ENCODE data around the gene CCDC200.
A peak's percentile ranks its signal among the peaks of the same experiment; 100 is the strongest.
"Not testable (repeated sequence)": the region's sequence is repeated elsewhere in the genome, so short reads cannot be mapped to it uniquely, and the experiment has no call there.

CCDC200 gene

DNA sequence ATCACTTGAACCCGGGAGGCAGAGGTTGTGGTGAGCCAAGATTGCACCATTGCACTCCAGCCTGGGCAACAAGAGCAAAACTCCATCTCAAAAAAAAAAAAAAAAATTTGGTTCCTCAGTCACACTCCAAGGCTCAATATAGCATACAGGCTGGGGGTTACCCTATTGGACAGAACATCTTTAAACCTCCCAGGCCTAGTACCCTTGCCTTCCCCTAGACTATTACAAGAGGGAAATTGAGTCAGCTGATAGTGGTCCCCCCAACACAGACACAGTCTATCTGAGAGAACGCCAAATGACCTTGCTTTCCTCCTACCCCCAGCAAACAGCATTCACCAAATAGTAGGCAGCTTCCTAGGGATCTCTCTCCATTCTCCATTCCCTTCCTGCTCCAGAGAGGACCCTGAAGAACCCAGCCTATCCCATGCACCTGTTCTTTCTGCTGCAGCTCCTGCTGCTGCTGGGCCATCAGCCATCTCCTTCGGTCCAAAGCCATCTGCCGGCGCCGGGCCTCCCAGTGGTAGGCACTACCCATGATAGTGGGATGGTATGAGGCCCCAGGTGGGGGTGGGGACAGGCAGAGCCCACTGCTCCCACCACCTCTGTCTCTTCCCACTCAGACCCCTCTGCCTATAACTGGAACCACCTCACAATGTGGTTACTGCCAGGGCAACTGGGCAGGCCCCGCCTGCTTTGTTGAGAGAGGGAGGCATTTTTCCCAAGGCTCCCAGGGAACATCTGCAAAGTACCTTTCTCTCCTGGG, at the start of gene CCDC200:
CCDC200 (minus strand) TSS at position 604 of the 763 bp plus-strand sequence; CDS start at position 535, 69 bp downstream.
- in situ Hi-C loops (cut with HindIII; ENCODE audit: low sequenced_read_pairs); DNase-seq (ENCODE audit: low read depth); H3K4me3 ChIP-seq (ENCODE audit: low read depth, low read length): not testable (repeated sequence)

DNA sequence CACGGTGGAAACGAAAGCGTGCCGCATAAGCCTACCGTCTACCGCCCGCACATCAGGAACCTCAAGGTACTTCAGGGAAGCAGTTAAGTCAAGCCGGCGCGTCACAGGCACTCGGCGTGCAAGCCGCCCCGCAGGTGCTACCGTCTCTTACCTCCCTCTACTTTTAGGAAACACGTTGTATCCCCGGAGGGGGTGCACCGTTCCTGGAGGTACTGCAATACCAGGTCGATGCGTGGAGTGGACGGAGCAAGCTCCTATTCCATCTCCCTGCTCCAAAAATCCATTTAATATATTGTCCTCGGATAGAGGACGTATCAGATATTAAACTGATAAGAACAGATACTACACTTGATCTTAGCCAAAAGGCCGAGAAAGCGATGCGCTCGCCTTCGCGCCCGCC, 44.5 kb upstream of the CCDC200 start:
- DNase-seq (ENCODE audit: low read depth); H3K4me3 ChIP-seq (ENCODE audit: low read depth, low read length); in situ Hi-C loops (cut with HindIII; ENCODE audit: low sequenced_read_pairs): not testable (repeated sequence)

DNA sequence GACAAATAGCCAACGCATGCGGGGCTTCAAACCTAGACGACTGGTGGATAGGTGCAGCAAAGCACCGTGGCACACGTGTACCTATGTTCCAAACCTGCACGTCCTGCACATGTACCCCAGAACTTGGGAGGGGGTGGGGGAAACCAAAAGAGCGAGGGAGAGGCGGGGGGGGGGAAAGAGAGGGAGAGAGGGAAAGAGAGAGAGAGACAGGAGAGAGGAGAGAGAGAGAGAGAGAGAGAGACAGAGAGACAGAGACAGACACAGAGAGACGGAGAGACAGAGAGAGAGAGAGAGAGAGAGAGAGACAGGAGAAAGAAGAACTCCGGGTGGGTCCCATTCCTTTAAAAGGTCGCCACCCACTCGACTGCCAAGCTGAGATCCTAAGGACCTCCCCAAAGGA, 44.1 kb upstream of the CCDC200 start:
- H3K4me3 ChIP-seq (ENCODE audit: low read depth, low read length); DNase-seq (ENCODE audit: low read depth); in situ Hi-C loops (cut with HindIII; ENCODE audit: low sequenced_read_pairs): not testable (repeated sequence)

DNA sequence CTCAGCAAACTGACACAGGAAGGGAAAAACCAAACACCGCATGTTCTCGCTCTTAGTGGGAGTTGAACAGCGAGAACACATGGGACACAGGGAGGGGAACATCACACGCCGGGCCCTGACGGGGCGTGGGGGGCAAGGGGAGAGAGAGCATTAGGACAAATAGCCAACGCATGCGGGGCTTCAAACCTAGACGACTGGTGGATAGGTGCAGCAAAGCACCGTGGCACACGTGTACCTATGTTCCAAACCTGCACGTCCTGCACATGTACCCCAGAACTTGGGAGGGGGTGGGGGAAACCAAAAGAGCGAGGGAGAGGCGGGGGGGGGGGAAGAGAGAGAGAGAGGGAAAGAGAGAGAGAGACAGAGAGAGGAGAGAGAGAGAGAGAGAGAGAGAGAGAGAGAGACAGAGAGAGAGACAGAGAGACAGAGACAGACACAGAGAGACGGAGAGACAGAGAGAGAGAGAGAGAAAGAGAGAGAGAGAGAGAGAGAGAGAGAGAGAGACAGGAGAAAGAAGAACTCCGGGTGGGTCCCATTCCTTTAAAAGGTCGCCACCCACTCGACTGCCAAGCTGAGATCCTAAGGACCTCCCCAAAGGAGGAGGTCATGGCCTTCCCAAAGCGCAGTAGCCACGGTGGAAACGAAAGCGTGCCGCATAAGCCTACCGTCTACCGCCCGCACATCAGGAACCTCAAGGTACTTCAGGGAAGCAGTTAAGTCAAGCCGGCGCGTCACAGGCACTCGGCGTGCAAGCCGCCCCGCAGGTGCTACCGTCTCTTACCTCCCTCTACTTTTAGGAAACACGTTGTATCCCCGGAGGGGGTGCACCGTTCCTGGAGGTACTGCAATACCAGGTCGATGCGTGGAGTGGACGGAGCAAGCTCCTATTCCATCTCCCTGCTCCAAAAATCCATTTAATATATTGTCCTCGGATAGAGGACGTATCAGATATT, 42.4 kb upstream of the CCDC200 start:
- in situ Hi-C loops (cut with HindIII; ENCODE audit: low sequenced_read_pairs); H3K4me3 ChIP-seq (ENCODE audit: low read depth, low read length); DNase-seq (ENCODE audit: low read depth): not testable (repeated sequence)

DNA sequence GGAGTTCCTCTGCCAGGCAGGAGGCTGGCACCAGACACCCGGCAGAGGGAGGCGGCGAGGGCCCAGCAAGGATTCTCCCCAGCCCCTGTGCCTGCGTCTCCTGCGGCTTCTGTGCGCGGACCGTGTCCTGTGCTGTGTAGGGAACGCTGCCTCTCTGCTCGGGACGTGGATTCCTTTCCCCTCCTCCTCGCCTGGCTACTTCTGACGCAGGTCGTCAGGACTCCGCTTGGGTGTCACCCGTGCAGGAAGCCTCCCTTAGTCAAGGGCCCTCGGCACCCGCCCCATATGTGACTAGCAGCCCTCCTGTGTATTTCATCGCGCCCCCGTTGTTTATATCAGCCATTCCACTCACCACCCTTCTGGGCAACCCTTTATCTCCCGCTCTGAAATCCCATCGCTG, 18.0 kb upstream of the CCDC200 start:
- DNase-seq (ENCODE audit: low read depth); in situ Hi-C loops (cut with HindIII; ENCODE audit: low sequenced_read_pairs): not testable (repeated sequence)

DNA sequence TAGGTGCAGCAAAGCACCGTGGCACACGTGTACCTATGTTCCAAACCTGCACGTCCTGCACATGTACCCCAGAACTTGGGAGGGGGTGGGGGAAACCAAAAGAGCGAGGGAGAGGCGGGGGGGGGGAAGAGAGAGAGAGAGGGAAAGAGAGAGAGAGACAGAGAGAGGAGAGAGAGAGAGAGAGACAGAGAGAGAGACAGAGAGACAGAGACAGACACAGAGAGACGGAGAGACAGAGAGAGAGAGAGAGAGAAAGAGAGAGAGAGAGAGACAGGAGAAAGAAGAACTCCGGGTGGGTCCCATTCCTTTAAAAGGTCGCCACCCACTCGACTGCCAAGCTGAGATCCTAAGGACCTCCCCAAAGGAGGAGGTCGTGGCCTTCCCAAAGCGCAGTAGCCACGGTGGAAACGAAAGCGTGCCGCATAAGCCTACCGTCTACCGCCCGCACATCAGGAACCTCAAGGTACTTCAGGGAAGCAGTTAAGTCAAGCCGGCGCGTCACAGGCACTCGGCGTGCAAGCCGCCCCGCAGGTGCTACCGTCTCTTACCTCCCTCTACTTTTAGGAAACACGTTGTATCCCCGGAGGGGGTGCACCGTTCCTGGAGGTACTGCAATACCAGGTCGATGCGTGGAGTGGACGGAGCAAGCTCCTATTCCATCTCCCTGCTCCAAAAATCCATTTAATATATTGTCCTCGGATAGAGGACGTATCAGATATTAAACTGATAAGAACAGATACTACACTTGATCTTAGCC, 12.4 kb upstream of the CCDC200 start:
- H3K4me3 ChIP-seq (ENCODE audit: low read depth, low read length); in situ Hi-C loops (cut with HindIII; ENCODE audit: low sequenced_read_pairs); DNase-seq (ENCODE audit: low read depth): not testable (repeated sequence)

More for the DNA sequence above, 18.0 kb upstream of the CCDC200 start:
- not testable (repeated sequence) for H3K4me3 ChIP-seq (ENCODE audit: low read depth, low read length)

DNA sequence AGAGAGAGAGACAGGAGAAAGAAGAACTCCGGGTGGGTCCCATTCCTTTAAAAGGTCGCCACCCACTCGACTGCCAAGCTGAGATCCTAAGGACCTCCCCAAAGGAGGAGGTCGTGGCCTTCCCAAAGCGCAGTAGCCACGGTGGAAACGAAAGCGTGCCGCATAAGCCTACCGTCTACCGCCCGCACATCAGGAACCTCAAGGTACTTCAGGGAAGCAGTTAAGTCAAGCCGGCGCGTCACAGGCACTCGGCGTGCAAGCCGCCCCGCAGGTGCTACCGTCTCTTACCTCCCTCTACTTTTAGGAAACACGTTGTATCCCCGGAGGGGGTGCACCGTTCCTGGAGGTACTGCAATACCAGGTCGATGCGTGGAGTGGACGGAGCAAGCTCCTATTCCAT, 11.2 kb upstream of the CCDC200 start:
- in situ Hi-C loops (cut with HindIII; ENCODE audit: low sequenced_read_pairs); DNase-seq (ENCODE audit: low read depth); H3K4me3 ChIP-seq (ENCODE audit: low read depth, low read length): not testable (repeated sequence)

DNA sequence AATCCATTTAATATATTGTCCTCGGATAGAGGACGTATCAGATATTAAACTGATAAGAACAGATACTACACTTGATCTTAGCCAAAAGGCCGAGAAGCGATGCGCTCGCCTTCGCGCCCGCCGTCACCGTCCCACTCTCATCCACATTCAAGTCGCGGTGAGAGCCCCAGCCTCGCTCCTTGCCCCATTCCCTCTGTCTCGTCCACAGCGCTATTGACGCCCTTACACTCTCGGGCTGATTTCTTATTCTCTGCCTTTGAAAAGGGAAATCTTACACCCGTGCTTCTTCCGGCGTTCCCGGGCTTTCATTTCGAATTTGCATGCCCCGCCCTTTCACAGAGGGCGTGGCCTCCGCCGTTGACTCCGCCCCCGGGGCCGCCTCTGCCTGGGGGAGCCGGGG, 5.5 kb upstream of the CCDC200 start, which contains the start of gene RNU2-1:
RNU2-1 (minus strand) TSS at position 101 of the 400 bp plus-strand sequence.
- H3K4me3 ChIP-seq (ENCODE audit: low read depth, low read length); DNase-seq (ENCODE audit: low read depth); in situ Hi-C loops (cut with HindIII; ENCODE audit: low sequenced_read_pairs): not testable (repeated sequence)

DNA sequence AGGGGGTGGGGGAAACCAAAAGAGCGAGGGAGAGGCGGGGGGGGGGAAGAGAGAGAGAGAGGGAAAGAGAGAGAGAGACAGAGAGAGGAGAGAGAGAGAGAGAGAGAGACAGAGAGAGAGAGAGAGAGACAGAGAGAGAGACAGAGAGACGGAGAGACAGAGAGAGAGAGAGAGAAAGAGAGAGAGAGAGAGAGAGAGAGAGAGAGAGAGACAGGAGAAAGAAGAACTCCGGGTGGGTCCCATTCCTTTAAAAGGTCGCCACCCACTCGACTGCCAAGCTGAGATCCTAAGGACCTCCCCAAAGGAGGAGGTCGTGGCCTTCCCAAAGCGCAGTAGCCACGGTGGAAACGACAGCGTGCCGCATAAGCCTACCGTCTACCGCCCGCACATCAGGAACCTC, 4.8 kb upstream of the CCDC200 start:
- DNase-seq (ENCODE audit: low read depth); in situ Hi-C loops (cut with HindIII; ENCODE audit: low sequenced_read_pairs); H3K4me3 ChIP-seq (ENCODE audit: low read depth, low read length): not testable (repeated sequence)

DNA sequence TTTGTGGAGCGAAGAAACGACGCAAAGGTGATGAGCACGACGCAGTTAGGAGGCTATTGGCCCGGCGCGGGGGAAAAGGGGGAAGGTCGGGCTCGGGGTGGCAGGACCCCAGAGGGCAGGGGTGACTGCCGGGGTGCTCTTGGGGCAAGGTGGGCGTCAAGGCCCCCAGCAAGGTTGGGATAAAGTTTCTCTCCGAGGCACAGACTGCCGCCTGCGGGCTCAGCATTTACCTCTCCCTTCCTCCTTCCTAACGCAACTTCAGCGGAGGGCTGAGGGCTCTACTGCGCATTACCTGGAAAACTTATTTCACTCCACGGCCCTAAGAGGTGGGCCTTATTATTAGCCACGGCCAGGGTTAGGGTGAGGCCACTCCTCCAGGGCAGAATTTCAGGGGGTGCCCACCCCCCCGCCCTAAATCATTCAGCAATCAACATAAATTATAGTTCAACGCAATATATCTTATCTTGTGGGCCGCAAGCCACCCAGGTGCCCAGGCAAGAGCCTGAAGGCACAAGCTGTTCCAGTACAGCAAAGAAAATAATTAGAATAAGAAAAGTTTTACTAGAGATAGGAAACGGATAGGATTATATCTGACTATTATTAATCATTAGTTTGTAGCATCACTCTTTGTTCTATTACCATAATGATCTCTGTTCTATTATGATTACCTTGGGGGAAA, 3.7 kb upstream of the CCDC200 start:
- in situ Hi-C loops (cut with HindIII; ENCODE audit: low sequenced_read_pairs); DNase-seq (ENCODE audit: low read depth): not testable (repeated sequence)
- peak overlapping the region; percentile 21 for H3K4me3 ChIP-seq (ENCODE audit: low read depth, low read length)

DNA sequence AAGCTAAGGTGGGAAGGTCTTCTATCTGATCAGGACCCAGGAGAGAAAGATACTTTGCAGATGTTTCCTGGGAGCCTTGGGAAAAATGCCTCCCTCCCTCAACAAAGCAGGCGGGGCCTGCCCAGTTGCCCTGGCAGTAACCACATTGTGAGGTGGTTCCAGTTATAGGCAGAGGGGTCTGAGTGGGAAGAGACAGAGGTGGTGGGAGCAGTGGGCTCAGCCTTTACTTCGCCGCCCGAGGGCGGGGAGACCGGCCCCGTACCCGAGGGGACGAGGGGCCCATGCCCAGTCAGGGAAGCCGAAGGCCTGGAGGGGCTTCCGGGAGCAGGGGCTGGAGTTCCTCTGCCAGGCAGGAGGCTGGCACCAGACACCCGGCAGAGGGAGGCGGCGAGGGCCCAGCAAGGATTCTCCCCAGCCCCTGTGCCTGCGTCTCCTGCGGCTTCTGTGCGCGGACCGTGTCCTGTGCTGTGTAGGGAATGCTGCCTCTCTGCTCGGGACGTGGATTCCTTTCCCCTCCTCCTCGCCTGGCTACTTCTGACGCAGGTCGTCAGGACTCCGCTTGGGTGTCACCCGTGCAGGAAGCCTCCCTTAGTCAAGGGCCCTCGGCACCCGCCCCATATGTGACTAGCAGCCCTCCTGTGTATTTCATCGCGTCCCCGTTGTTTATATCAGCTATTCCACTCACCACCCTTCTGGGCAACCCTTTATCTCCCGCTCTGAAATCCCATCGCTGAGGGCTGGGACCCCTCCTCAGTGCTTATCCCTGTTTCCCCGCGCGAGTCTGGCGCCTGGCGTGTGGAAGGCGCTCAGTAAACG, 3.0 kb upstream of the CCDC200 start:
- DNase-seq (ENCODE audit: low read depth); in situ Hi-C loops (cut with HindIII; ENCODE audit: low sequenced_read_pairs): not testable (repeated sequence)
- peak overlapping the region; percentile 21 for H3K4me3 ChIP-seq (ENCODE audit: low read depth, low read length)

Measured in astrocyte of the cerebellum (primary cell).